SK-N-SH treated with all-trans-retinoic acid at 6 μM for 48 hours (cell line): ENCODE results near the gene VAV3.

Source experiments
- ARNTL ChIP-seq: fragments of 450-650 bp; formaldehyde crosslinking; IDR thresholded peaks from 2 replicates; pipeline ENCODE4 v1.5.0; 2020; ENCODE audit warnings: low read depth, mild to moderate bottlenecking, moderate library complexity, borderline replicate concordance
- BACH2 ChIP-seq: fragments of 250-450 bp; sonication (Bioruptor Pico); IDR thresholded peaks from 2 replicates; pipeline ENCODE4 v1.9.0; 2021; ENCODE audit warnings: mild to moderate bottlenecking, borderline replicate concordance
- CREB5 ChIP-seq: fragments of 250-450 bp; sonication (Bioruptor Pico); IDR thresholded peaks from 2 replicates; pipeline ENCODE4 v1.5.1; 2020; ENCODE audit warnings: low read depth, mild to moderate bottlenecking, moderate library complexity
- CSDC2 ChIP-seq: fragments of 250-450 bp; sonication (Bioruptor Pico); IDR thresholded peaks from 2 replicates; pipeline ENCODE4 v1.5.0; 2020; ENCODE audit warnings: mild to moderate bottlenecking, moderate library complexity
- ESRRG ChIP-seq: fragments of 250-450 bp; sonication (Bioruptor Pico); IDR thresholded peaks from 2 replicates; pipeline ENCODE4 v1.6.1; 2021; ENCODE audit warnings: mild to moderate bottlenecking
- GLIS3 ChIP-seq: fragments of 250-450 bp; sonication (Bioruptor Pico); IDR thresholded peaks from 2 replicates; pipeline ENCODE4 v1.5.0; 2020; ENCODE audit warnings: mild to moderate bottlenecking, moderate library complexity
- PATZ1 ChIP-seq: fragments of 250-450 bp; sonication (Bioruptor Pico); IDR thresholded peaks from 2 replicates; pipeline ENCODE4 v1.8.0; 2020; ENCODE audit warnings: mild to moderate bottlenecking, moderate library complexity, borderline replicate concordance
- POU6F1 ChIP-seq: fragments of 250-450 bp; sonication (Bioruptor Pico); IDR thresholded peaks from 2 replicates; pipeline ENCODE4 v1.8.0; 2021; ENCODE audit warnings: low read depth, mild to moderate bottlenecking, moderate library complexity, borderline replicate concordance
- PPARA ChIP-seq: fragments of 250-450 bp; sonication (Bioruptor Pico); IDR thresholded peaks from 2 replicates; pipeline ENCODE4 v1.5.0; 2020; ENCODE audit warnings: mild to moderate bottlenecking, borderline replicate concordance
- RARB ChIP-seq: fragments of 250-450 bp; sonication (Bioruptor Pico); IDR thresholded peaks from 2 replicates; pipeline ENCODE4 v1.8.0; 2021; ENCODE audit warnings: mild to moderate bottlenecking, moderate library complexity
- SNAI2 ChIP-seq: fragments of 250-450 bp; sonication (Bioruptor Pico); IDR thresholded peaks from 2 replicates; pipeline ENCODE4 v1.5.0; 2020; ENCODE audit warnings: mild to moderate bottlenecking, moderate library complexity
- TSHZ2 ChIP-seq: fragments of 250-450 bp; sonication (Bioruptor Pico); IDR thresholded peaks from 2 replicates; pipeline ENCODE4 v1.5.0; 2020; ENCODE audit warnings: mild to moderate bottlenecking, moderate library complexity
- ZFP3 ChIP-seq: fragments of 250-450 bp; sonication (Bioruptor Pico); IDR thresholded peaks from 2 replicates; pipeline ENCODE4 v1.5.0; 2020; ENCODE audit warnings: mild to moderate bottlenecking, moderate library complexity
- ZFP30 ChIP-seq: fragments of 450-650 bp; formaldehyde crosslinking; IDR thresholded peaks from 2 replicates; pipeline ENCODE4 v1.5.0; 2022; ENCODE audit warnings: mild to moderate bottlenecking, moderate library complexity

GRCh38 chr1:107683191-107683657, 281.8 kb downstream of the VAV3 start:
- TF ChIP-seq BACH2 (CRISPR knock-in tag) (no peak), ARNTL (no peak), RARB (CRISPR knock-in tag) (no peak), CREB5 (CRISPR knock-in tag) (no peak), TSHZ2 (CRISPR knock-in tag) (no peak), ZFP3 (CRISPR knock-in tag) (no peak), SNAI2 (CRISPR knock-in tag) (no peak), GLIS3 (CRISPR knock-in tag) (no peak), ZFP30 (no peak), CSDC2 (CRISPR knock-in tag) (no peak), PPARA (CRISPR knock-in tag) (no peak), ESRRG (no peak), POU6F1 (CRISPR knock-in tag) (no peak), PATZ1 (no peak)
